ENCODE measurements around the gene SLC45A1. TPM values are rescaled to one million over a fixed set of nuclear protein-coding genes. Genes with fewer than 3 reads are reported as not detected.

Gene SLC45A1
- total and polyA plus RNA-seq, 2 donors (not counting 1 experiment from before 2014, with no cell fraction given) = 0.54 to 0.64 TPM

- Histone ChIP-seq H3K9ac (ENCODE audit: low read length) (no peak overlapping the region), H3K9me3 (ENCODE audit: control extremely low read depth in 1 of 3, control insufficient read depth in 2 of 3, insufficient read depth in 1 of 3, low read length in 2 of 3) (no peaks in the 10 kb centered on the region), H3K27ac (ENCODE audit: low read length in 2 of 2) (no peak overlapping the region), H3K27me3 (replicated peaks in 1 of 4; ENCODE audit: control extremely low read depth in 1 of 4, control insufficient read depth in 3 of 4, insufficient read depth in 4 of 4, low read length in 3 of 4) (peaks cover 0 to 3% (median 0%) of the 10 kb centered on the region in 4 experiments), H2AFZ (ENCODE audit: insufficient read depth, low read depth, low read length, poor library complexity, severe bottlenecking) (no peak overlapping the region), H3K79me2 (ENCODE audit: control insufficient read depth, insufficient read depth, low read length) (no peaks in the 10 kb centered on the region), H3K36me3 (replicated peaks in 1 of 2; ENCODE audit: control extremely low read depth in 1 of 2, control insufficient read depth in 1 of 2, extremely low read depth in 1 of 2, insufficient read depth in 2 of 2, low read length in 1 of 2) (peaks cover 0 to 23% of the 10 kb centered on the region in 2 experiments), H3K4me3 (ENCODE audit: control extremely low read depth in 1 of 5, extremely low read depth in 1 of 5, insufficient read depth in 1 of 5, low read depth in 2 of 5, low read length in 4 of 5) (no peak overlapping the region), H4K20me1 (ENCODE audit: control insufficient read depth, insufficient read depth, low read length, poor library complexity, severe bottlenecking) (peaks cover 2% of the 10 kb centered on the region), H3K4me2 (replicated peaks; ENCODE audit: low read depth, low read length, poor library complexity, severe bottlenecking) (no peak overlapping the region), H3K4me1 (ENCODE audit: control insufficient read depth in 2 of 2, insufficient read depth in 2 of 2, low read length in 2 of 2) (peaks cover 3% of the 10 kb centered on the region in 2 donors)
- Mint-ChIP-seq H3K27me3 (peaks cover 8% of the 10 kb centered on the region), H3K4me3 (no peak overlapping the region), H3K4me1 (peaks cover 4% of the 10 kb centered on the region), H3K27ac (no peak overlapping the region), H3K9me3 (ENCODE audit: insufficient read depth) (no peaks in the 10 kb centered on the region)
- DNase-seq (no peak), ATAC-seq (ENCODE audit: low read depth) (no peak)
- WGBS (ENCODE audit: insufficient coverage) = 94% methylated on average over 14 of the region's 14 CpGs
- TF ChIP-seq CTCF (IDR thresholded peaks at IDR 0.05) (no peak), EZH2 (IDR thresholded peaks at IDR 0.05; ENCODE audit: borderline replicate concordance, insufficient read depth, low read depth, low read length, poor library complexity, severe bottlenecking) (no peak)
- intact Hi-C loops (cut with micrococcal nuclease) = loop anchor here (1.0 kb wide), 2 partner anchors 335 to 368 kb away; no protein-coding TSS in a partner anchor
- CTCF ChIA-PET = interaction anchor here (0.6 to 8.5 kb wide), 18 partner anchors 10 to 620 kb away, joined by 3 to 182 read pairs (median 4); no protein-coding TSS in a partner anchor
- POLR2A ChIA-PET = interaction anchor here (0.6 kb wide), 2 partner anchors 9 to 64 kb away, joined by 5 to 6 read pairs; no protein-coding TSS in a partner anchor
Observed at GRCh38 chr1:8349961-8350360, 32.0 kb downstream of the SLC45A1 start.

DNA sequence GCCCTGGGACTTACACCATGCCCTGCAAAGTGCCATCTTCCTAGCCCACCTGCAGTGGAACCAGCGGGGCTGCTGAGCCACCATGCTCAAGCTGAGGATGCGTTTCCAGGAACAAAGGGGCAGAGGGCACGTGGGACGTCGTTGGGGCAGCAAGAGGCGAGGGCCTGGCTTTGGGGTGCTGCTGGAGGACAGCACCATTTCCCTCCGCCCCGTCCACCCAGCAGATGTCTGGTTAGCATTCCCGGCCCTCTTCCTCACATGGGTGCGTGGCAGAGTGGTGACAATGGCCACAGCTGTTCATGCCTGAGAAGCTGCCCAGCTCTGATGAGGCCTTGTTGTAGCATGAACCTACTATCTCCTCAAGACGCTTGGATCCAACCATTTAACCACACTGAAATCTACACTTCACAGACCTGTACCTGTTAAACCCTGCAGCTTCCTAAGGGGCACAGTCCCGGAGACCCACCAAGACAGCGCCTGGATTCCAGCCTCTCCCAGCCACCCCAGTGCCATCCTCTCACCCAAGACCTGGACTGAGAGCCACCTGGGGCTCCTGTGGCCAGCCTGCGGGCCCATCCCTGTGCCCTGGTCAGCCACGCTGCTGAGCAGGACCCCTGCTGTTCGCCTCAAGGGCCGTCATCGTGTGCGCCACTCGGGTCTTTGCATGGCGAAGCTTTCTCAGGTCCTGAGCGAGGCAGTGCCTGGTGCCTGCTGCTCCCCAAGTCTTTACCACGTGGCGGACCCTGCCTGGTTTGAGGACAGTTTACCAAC is 33.2 kb downstream of the SLC45A1 start:
- no peak overlapping the region for H3K4me3 Mint-ChIP-seq
- peaks cover 13% of the 10 kb centered on the region for H4K20me1 ChIP-seq (ENCODE audit: control insufficient read depth, insufficient read depth, low read length, poor library complexity, severe bottlenecking)
- H3K27me3 Mint-ChIP-seq = peaks cover 8% of the 10 kb centered on the region
- DNase-seq = no peak
- intact Hi-C loops (cut with micrococcal nuclease) = no loop called here
- peaks cover 0 to 35% of the 10 kb centered on the region in 2 experiments for H3K36me3 ChIP-seq (replicated peaks in 1 of 2; ENCODE audit: control extremely low read depth in 1 of 2, control insufficient read depth in 1 of 2, extremely low read depth in 1 of 2, insufficient read depth in 2 of 2, low read length in 1 of 2)
- TF ChIP-seq CTCF (IDR thresholded peaks at IDR 0.05) = no peak
- TF ChIP-seq EZH2 (IDR thresholded peaks at IDR 0.05; ENCODE audit: borderline replicate concordance, insufficient read depth, low read depth, low read length, poor library complexity, severe bottlenecking) = no peak
- H3K9ac ChIP-seq (ENCODE audit: low read length) = no peak overlapping the region
- H3K4me3 ChIP-seq (ENCODE audit: control extremely low read depth in 1 of 5, extremely low read depth in 1 of 5, insufficient read depth in 1 of 5, low read depth in 2 of 5, low read length in 4 of 5) = no peak overlapping the region
- H3K4me1 Mint-ChIP-seq = peaks cover 4% of the 10 kb centered on the region
- POLR2A ChIA-PET = interaction anchor here (0.6 kb wide), 1 partner anchor 316 kb away, joined by 4 read pairs; no protein-coding TSS in a partner anchor
- peaks cover 0 to 3% (median 0%) of the 10 kb centered on the region in 4 experiments for H3K27me3 ChIP-seq (replicated peaks in 1 of 4; ENCODE audit: control extremely low read depth in 1 of 4, control insufficient read depth in 3 of 4, insufficient read depth in 4 of 4, low read length in 3 of 4)
- H3K27ac Mint-ChIP-seq = peak overlapping the region; percentile 10
- 92% methylated on average over 22 of the region's 24 CpGs for WGBS (ENCODE audit: insufficient coverage)
- H3K79me2 ChIP-seq (ENCODE audit: control insufficient read depth, insufficient read depth, low read length) = no peaks in the 10 kb centered on the region
- peaks cover 3% of the 10 kb centered on the region in 2 donors for H3K4me1 ChIP-seq (ENCODE audit: control insufficient read depth in 2 of 2, insufficient read depth in 2 of 2, low read length in 2 of 2)
- H2AFZ ChIP-seq (ENCODE audit: insufficient read depth, low read depth, low read length, poor library complexity, severe bottlenecking) = no peak overlapping the region
- no peak overlapping the region for H3K4me2 ChIP-seq (replicated peaks; ENCODE audit: low read depth, low read length, poor library complexity, severe bottlenecking)
- no peaks in the 10 kb centered on the region for H3K9me3 Mint-ChIP-seq (ENCODE audit: insufficient read depth)
- ATAC-seq (ENCODE audit: low read depth) = no peak
- CTCF ChIA-PET = interaction anchor here (0.8 to 8.5 kb wide), 11 partner anchors 9 to 619 kb away, joined by 3 to 182 read pairs (median 4); no protein-coding TSS in a partner anchor
- no peaks in the 10 kb centered on the region for H3K9me3 ChIP-seq (ENCODE audit: control extremely low read depth in 1 of 3, control insufficient read depth in 2 of 3, insufficient read depth in 1 of 3, low read length in 2 of 3)
- H3K27ac ChIP-seq (ENCODE audit: low read length in 2 of 2) = no peak overlapping the region
